ENCODE measurements around the gene ZNF648.

DNA sequence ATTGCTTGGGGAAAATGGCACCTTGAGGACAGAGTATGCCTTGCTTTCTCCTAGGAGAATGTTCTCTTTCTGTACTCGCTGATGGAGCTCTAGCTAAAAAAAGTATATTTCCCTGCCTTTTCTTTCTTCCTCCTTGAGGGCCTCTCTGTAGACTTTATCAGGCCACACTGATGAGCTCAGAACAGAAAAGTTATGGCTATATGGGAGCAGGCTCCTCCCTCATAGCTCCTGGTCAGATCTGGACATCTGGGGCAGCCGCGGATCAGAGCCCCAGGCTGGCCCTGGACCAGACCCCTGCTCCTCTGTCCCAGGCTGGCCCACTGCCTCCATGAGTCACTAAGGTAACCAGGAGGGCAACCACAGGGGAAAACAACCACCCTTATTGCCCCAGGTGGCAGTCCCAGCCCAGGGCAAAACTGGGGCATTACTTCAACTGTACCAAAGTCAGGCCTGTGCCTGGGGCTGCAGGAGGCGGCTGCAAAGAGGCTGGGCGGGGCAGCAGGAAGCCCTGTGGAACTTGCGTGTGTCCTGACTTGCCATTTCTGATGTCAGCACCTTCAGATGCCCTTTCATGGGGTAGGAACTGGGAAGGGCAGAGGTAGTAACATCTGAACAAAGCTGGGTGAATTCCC is 26.3 kb upstream of the ZNF648 start:
- no peak for TF ChIP-seq RAD21 (IDR thresholded peaks at IDR 0.05; ENCODE audit: low read depth)
- TF ChIP-seq, protein P1, sequence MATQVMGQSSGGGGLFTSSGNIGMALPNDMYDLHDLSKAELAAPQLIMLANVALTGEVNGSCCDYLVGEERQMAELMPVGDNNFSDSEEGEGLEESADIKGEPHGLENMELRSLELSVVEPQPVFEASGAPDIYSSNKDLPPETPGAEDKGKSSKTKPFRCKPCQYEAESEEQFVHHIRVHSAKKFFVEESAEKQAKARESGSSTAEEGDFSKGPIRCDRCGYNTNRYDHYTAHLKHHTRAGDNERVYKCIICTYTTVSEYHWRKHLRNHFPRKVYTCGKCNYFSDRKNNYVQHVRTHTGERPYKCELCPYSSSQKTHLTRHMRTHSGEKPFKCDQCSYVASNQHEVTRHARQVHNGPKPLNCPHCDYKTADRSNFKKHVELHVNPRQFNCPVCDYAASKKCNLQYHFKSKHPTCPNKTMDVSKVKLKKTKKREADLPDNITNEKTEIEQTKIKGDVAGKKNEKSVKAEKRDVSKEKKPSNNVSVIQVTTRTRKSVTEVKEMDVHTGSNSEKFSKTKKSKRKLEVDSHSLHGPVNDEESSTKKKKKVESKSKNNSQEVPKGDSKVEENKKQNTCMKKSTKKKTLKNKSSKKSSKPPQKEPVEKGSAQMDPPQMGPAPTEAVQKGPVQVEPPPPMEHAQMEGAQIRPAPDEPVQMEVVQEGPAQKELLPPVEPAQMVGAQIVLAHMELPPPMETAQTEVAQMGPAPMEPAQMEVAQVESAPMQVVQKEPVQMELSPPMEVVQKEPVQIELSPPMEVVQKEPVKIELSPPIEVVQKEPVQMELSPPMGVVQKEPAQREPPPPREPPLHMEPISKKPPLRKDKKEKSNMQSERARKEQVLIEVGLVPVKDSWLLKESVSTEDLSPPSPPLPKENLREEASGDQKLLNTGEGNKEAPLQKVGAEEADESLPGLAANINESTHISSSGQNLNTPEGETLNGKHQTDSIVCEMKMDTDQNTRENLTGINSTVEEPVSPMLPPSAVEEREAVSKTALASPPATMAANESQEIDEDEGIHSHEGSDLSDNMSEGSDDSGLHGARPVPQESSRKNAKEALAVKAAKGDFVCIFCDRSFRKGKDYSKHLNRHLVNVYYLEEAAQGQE (IDR thresholded peaks at IDR 0.05; ENCODE audit: low read depth), result no peak
- TF ChIP-seq CEBPB (IDR thresholded peaks at IDR 0.05), result no peak
- no peak for TF ChIP-seq TEAD4 (IDR thresholded peaks at IDR 0.05)
- TF ChIP-seq EGR1 (IDR thresholded peaks at IDR 0.05), result no peak
- TF ChIP-seq, protein P2, sequence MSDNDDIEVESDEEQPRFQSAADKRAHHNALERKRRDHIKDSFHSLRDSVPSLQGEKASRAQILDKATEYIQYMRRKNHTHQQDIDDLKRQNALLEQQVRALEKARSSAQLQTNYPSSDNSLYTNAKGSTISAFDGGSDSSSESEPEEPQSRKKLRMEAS (IDR thresholded peaks at IDR 0.05), result no peak
- TF ChIP-seq TCF12 (IDR thresholded peaks at IDR 0.05; ENCODE audit: low read depth), result no peak
